Stomach (tissue), 9 donors: ENCODE data around the gene TNS3. TPM values are rescaled to one million over a fixed set of nuclear protein-coding genes. Genes with fewer than 3 reads are reported as not detected.

ENCODE experiments used
- DNase-seq, 2 donors: peaks; one replicate each; pipeline versions ENCODE4 v3.0.0 to v3.0.0-alpha.2; 2013 to 2019
- H3K27ac ChIP-seq, 5 donors: fragments of 200-600 bp in 4 of 5; sonication (generic) in 4 of 5; one replicate each; pipeline ENCODE4 v1.5.1; 2013 to 2019; ENCODE audit warnings: mild to moderate bottlenecking in 1 of 5, moderate library complexity in 1 of 5
- H3K27me3 ChIP-seq, 3 donors: fragments of 200-600 bp; sonication (generic); one replicate each; pipeline ENCODE4 v1.5.1; 2017 to 2019; ENCODE audit warnings: mixed run types in 1 of 3
- H3K36me3 ChIP-seq, 4 donors: fragments of 200-600 bp; sonication (generic); 1 replicate in 3 of 4; 2 replicates in 1 of 4; pipeline ENCODE4 v1.5.1; 2016 to 2019
- H3K4me1 ChIP-seq, 4 donors: fragments of 200-600 bp; sonication (generic); one replicate each; pipeline ENCODE4 v1.5.1; 2016 to 2019
- H3K4me3 ChIP-seq, 4 donors: fragments of 200-600 bp; sonication (generic) in 3 of 4; one replicate each; pipeline ENCODE4 v1.5.1; 2016 to 2019; ENCODE audit warnings: mild to moderate bottlenecking in 1 of 4
- H3K9me3 ChIP-seq, 4 donors: fragments of 200-600 bp; sonication (generic); one replicate each; pipeline ENCODE4 v1.5.1; 2016 to 2019
- EP300 ChIP-seq: sonication (generic); formaldehyde crosslinking; IDR thresholded peaks from one replicate; pipeline ENCODE4 v1.6.1; 2017; ENCODE audit warnings: antibody characterized with exemption
- POLR2A ChIP-seq, 4 donors: fragments of 450-650 bp; IDR thresholded peaks; one replicate each; pipeline ENCODE4 v1.6.1; 2016; ENCODE audit warnings: antibody characterized with exemption in 4 of 4, control low read depth in 2 of 4, mild to moderate bottlenecking in 1 of 4, moderate library complexity in 1 of 4
- POLR2AphosphoS5 ChIP-seq, 3 donors: sonication (generic); formaldehyde crosslinking; IDR thresholded peaks; one replicate each; pipeline ENCODE4 v1.6.1; 2016; ENCODE audit warnings: antibody characterized with exemption in 3 of 3
- WGBS, 5 donors: extraction: QIAGEN DNeasy Blood & Tissue Kit in 3 of 5; methylation state at CpG; one replicate each; pipeline versions ENCODE4 v1.1.5 to v1.1.7; 2013 to 2018; 5-methylcytosine and 5-hydroxymethylcytosine counted together
- intact Hi-C: fragments of 100-400 bp; cut with DNase I; formaldehyde crosslinking; loops from one replicate; pipeline ENCODE4 v1.15.1; 2023; ENCODE audit warnings: low total_unique reads
- polyA plus RNA-seq, 3 donors: library from polyadenylated mRNA; stranded (reverse); fragments of 200-250 nt; gene quantifications; one replicate each; pipeline ENCODE4 v1.2.3, GENCODE V29; 2013
- total RNA-seq, 5 donors: library from RNA; depleted of rRNA; stranded (reverse); fragments of >200 nt; gene quantifications; one replicate each; pipeline versions ENCODE4 v1.1.0 to v1.2.3, GENCODE V29; 2014 to 2016
- TF ChIP-seq, protein P1 (sequence below), 7 experiments: fragments of 450-650 bp in 4 of 7; fragments of 200-600 bp in 3 of 7; sonication (generic) in 3 of 7; IDR thresholded peaks; one replicate each; pipeline ENCODE4 v1.5.1; 2016 to 2019; ENCODE audit warnings: antibody characterized with exemption in 7 of 7, control low read depth in 2 of 7, mild to moderate bottlenecking in 1 of 7
- donor health status: healthy with polysubstance abuse.
- donor health status: Bipolar disorder and iron deficiency.
- donor health status: healthy.

TNS3 gene
- total and polyA plus RNA-seq, 8 donors, result 10.0 to 105 (median 41.0) TPM

DNA sequence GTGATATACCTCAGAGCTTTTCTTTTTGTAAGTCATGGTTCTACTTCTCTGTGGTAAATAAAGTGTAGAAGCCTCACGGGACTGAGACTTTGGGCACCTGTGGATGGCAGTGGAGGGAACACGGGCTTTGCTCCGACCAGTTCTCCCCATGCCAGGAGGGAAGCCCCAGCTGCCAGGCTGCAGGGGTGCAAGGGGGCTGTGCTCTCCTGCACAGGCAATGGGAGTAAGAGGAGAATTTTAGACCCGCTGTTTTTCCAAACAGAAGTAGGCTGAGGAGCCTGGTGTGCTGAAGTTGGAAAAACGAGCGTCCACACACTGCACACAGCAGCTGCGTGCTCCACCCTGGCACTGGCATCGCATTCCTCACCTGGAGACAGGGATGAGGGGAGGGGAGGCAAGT is 282.4 kb downstream of the TNS3 start:
- 81 to 93% (median 88%) methylated on average over 8 of the region's 8 CpGs for WGBS, 5 donors
- Histone ChIP-seq H3K4me1 (peaks cover 0 to 15% (median 5%) of the 10 kb centered on the region in 4 donors), H3K27ac (no peak overlapping the region), H3K9me3 (no peaks in the 10 kb centered on the region), H3K36me3 (peaks cover 46 to 93% (median 84%) of the 10 kb centered on the region in 4 donors), H3K4me3 (no peak overlapping the region), H3K27me3 (no peaks in the 10 kb centered on the region)
- TF ChIP-seq EP300 (no peak), POLR2AphosphoS5 (IDR thresholded peaks at IDR 0.05) (no peak), POLR2A (IDR thresholded peaks at IDR 0.05) (no peak)
- TF ChIP-seq, protein P1, sequence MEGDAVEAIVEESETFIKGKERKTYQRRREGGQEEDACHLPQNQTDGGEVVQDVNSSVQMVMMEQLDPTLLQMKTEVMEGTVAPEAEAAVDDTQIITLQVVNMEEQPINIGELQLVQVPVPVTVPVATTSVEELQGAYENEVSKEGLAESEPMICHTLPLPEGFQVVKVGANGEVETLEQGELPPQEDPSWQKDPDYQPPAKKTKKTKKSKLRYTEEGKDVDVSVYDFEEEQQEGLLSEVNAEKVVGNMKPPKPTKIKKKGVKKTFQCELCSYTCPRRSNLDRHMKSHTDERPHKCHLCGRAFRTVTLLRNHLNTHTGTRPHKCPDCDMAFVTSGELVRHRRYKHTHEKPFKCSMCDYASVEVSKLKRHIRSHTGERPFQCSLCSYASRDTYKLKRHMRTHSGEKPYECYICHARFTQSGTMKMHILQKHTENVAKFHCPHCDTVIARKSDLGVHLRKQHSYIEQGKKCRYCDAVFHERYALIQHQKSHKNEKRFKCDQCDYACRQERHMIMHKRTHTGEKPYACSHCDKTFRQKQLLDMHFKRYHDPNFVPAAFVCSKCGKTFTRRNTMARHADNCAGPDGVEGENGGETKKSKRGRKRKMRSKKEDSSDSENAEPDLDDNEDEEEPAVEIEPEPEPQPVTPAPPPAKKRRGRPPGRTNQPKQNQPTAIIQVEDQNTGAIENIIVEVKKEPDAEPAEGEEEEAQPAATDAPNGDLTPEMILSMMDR (IDR thresholded peaks at IDR 0.05), result no peak
- intact Hi-C loops, result no loop called here
- no peak for DNase-seq

DNA sequence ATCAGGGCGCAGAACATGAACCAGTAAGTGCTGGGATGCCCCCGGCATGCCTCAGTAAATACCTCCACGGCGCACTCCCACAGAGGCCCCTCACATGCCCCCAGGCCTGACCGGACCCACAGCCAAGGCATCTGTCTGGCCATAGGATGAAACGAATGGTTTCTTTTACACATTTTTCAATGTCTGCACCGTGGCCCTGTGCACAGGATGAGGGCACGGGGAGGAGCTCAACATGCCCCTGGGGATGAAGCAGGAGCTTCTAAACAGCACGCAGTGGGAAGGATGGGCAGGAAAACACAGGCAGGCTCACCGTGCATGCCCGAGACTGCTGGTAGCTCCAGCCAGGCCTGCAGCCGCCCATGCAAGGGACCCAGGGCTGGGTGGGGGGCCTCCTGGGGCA is 283.3 kb downstream of the TNS3 start:
- intact Hi-C loops, result no loop called here
- Histone ChIP-seq H3K4me1 (peaks cover 8 to 24% (median 14%) of the 10 kb centered on the region in 4 donors), H3K9me3 (no peaks in the 10 kb centered on the region), H3K27me3 (no peaks in the 10 kb centered on the region), H3K4me3 (no peak overlapping the region), H3K27ac (no peak overlapping the region), H3K36me3 (peaks cover 46 to 89% (median 78%) of the 10 kb centered on the region in 4 donors)
- no peak for DNase-seq
- TF ChIP-seq EP300 (no peak), POLR2A (IDR thresholded peaks at IDR 0.05) (no peak), POLR2AphosphoS5 (IDR thresholded peaks at IDR 0.05) (no peak)
- TF ChIP-seq, protein P1 (IDR thresholded peaks at IDR 0.05), result no peak
- 82 to 94% (median 91%) methylated on average over 11 to 12 of the region's 12 CpGs for WGBS, 5 donors

DNA sequence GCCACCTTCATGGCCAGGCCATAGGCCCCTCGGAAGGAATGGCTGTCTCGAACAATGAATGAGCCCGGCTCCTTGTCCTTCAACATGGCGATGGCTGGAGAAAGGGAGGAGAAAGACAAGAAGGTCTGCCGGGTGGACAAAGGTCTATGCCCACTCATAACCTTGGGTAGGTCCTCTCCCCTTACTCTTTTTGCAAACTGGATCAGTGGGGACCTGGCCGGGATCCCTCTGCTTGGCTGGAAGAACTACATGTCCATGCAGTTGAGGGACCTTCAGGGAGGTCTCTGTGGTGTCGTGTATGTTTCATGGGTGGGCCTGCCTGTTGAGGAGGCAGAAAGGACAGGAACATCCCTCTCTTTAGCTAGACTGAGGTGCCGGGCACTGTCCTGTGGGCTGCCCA is 284.8 kb downstream of the TNS3 start:
- intact Hi-C loops, result no loop called here
- H3K27me3 ChIP-seq, result no peaks in the 10 kb centered on the region
- peaks cover 38 to 89% (median 72%) of the 10 kb centered on the region in 4 donors for H3K36me3 ChIP-seq
- no peaks in the 10 kb centered on the region for H3K9me3 ChIP-seq
- H3K4me1 ChIP-seq, result peaks cover 14 to 32% (median 27%) of the 10 kb centered on the region in 4 donors
- no peak for DNase-seq
- no peak overlapping the region for H3K4me3 ChIP-seq
- H3K27ac ChIP-seq, result no peak overlapping the region
- TF ChIP-seq, protein P1 (IDR thresholded peaks at IDR 0.05), result no peak
- TF ChIP-seq POLR2A (IDR thresholded peaks at IDR 0.05) (no peak), POLR2AphosphoS5 (IDR thresholded peaks at IDR 0.05) (no peak), EP300 (no peak)
- WGBS, 5 donors, result 91 to 95% (median 93%) methylated on average over 8 of the region's 8 CpGs

DNA sequence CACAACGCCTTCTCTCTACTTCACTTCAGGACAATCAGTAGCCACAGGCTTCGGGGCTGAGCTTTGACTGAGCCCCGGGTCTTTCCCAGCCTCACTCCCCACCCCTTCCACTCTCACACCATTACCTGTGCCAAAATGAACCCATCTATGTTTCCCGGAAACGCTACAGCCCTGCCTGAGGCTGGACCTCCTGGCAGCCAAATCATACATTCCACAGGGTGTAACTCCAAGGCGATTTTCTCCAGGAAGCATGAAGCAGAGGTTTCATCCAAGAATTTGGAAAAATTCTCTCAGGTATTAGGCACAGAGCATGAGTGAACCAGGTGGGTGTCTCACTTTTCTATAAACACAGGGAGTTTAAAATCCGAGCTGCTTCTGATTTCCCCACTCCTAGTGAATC is 286.3 kb downstream of the TNS3 start:
- H3K4me3 ChIP-seq, result no peak overlapping the region
- DNase-seq, result no peak
- peaks cover 41 to 89% (median 72%) of the 10 kb centered on the region in 4 donors for H3K36me3 ChIP-seq
- intact Hi-C loops, result no loop called here
- peak overlapping the region in 1 of 5 donors; percentile 33 for H3K27ac ChIP-seq
- WGBS, 5 donors, result 54 to 75% (median 62%) methylated on average over 7 of the region's 7 CpGs
- TF ChIP-seq EP300, result no peak
- no peak for TF ChIP-seq POLR2A (IDR thresholded peaks at IDR 0.05)
- TF ChIP-seq, protein P1 (IDR thresholded peaks at IDR 0.05), result no peak
- H3K27me3 ChIP-seq, result no peaks in the 10 kb centered on the region
- peaks cover 14 to 41% (median 32%) of the 10 kb centered on the region in 4 donors for H3K4me1 ChIP-seq
- H3K9me3 ChIP-seq, result no peaks in the 10 kb centered on the region
